GM21390 (cell line): ENCODE results near the gene XPR1.

ENCODE experiments used
- ATAC-seq: cut with Tn5 transposase; IDR thresholded peaks from one replicate; pipeline ENCODE4 v1.9.1; 2021; ENCODE audit not compliant: unreplicated experiment

The XPR1 gene

DNA sequence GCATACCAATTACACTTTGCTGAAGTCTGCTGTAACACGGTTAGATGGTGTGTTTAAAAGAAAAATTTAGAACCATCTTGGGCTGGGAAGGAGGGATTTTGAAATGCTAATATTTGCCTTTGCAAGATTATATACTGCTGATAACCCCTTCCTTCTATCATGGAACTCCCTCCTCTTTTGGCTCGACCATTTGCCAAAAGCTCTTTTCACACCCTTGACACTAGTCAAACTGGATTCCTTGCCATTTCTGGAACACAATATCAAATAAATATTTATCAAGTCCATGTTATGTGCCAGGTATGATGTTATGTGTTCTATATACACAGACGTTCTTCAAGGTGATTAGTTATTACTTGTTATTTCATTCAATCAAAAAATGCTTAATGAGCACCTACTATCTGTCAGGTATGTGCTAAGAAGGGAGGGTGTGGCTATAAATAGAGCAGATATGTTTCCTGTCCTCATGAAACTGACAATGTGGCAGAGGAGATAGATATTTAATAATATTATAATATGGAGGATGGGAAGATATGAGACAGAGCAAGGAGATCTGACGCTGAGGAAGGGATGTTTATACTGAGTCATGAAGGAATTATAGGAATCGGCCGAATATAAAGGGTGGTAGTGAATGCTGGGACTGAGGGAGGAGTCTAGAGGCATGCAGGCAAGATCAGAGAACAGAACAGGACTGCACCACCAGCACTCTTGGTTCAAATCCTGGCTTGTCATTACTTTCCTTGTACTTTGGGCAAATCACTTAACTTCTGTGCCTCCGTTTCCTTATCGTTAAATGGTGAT is 16.1 kb upstream of the XPR1 start:
- no peak for ATAC-seq

DNA sequence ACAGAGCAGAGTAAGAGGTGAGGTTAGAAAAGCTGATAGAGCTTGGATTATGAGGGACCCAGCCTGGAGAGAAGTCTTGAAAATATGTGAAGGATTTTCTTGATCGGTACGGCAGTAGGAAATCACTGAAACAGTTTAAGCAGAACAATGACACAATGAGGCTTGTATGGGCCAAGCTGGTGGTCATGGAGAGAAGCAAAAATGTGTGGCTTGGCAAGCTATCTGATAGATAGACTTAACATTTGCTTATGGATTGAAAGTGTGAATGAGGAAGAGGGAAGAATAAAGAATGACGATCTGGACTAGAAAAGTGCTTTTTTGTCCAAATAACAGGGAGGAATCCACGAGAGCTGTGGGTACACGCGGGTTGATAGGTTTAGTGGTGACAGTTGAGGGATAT is 15.4 kb upstream of the XPR1 start:
- no peak for ATAC-seq

DNA sequence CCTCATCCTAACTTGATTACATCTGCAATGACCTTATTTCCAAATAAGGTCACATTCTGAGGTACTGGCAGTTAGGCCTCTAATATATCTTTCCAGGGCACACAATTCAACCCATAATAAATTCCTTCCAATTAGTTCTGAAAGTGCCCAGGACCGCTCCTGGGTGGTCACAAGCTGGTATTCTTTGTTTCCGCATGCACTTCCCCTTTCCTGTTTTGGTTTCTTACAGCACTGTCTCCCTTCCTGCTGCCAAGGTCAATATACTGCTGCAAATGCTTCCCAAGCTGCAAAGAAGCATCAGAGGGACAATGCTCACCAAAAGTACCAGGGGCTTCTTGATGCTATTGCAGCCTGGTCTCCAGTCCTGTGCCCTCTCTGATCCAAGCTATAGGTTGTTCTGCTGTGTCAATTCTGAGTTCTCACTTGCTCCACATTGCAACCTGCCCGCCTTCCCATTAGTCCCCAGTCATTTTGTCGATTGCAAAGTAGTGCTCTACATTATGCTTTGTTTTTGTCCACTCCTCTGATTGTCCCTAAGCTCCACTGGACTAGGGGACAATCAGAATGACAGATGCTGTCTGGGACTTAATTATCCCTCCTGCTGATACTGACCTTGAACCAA is 13.9 kb upstream of the XPR1 start:
- ATAC-seq: no peak

DNA sequence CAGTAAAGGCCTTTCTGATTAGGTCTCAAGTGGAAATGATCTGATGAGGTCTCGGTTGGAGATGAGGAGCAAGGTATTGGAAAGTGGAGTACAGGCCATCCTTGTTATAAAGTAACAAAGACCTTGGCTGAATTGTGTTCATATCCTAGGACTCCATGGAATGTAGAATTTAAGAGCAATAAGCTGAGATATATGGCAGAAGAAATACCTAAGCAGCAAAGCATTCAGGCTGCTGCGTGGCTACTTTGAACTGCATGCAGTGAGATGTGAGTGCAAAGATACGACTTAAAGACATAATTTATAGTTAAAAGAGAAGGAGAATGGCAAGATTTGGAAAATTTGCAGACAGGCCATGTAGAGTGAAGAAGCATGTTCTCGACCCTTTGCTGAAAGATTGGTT is 11.2 kb upstream of the XPR1 start:
- no peak for ATAC-seq

DNA sequence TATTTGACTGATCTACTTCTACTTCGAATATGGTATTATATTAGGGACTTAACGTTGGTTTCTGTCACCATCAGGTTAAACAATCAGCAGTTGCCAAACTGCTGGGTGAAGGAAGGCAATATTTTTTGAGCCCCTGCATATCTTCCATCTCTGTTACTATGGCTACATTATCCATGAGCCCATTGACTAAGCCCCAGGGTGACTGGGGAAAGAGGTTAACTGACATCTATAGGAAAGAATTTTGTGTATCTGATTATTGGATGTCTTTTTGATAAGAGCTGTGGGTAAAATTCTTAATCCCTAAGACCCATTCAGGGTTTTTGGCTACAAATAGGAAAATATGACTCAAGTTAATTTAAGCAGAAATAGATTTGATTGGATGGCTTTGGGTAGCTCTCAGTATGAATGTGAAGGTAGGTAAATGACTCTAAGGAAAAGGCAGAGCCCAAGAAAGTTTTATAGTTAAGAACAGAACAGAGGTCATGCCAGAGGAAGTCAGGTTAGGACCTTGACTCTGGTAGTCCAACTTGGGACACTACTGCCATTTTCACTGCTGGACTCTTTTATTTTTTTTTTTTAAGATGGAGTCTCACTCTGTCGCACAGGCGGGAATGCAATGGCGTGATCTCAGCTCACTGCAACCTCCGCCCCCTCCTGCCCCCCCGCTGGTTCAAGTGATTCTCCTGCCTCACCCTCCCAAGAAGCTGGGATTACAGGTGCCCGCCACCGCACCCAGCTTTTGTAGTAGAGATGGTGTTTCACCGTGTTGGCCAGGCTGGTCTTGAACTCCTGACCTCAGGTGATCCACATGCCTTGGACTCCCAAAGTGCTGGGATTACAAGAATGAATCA is 8.9 kb upstream of the XPR1 start:
- no peak for ATAC-seq

DNA sequence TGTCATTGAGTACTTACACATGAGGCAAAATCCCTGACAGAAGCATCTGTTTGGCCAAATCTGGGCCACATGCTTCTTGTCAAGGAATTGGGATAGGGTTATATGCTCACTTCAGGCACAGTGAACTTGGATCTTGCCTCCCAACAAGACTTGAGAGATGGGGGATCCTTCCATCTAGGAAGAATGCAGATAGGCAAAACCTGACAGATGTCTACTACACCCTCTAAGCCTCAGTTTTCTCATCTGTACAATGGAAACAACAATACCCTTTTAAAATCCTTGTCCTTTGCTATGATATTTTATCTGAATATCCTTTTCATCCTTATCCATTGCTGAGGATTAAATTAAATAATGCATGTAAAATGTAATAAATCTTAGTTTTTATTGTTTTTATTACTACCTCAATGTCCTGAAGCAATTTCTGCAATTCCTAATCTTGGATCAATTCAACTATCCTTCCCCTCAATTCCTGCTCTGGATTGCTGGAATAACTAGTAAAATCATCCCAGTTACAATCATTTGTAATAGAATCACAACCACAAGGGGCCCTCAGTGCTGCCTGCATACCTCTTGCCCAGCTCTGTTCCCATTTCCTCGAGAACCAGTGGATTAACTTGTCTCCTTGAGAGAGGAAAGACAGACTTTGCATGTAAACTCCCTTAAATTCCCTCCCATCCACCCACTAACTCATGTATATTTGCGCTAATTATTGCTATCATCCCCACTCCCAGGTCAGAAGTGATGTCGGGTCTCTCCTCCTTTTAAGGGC is 8.1 kb upstream of the XPR1 start:
- no peak for ATAC-seq

DNA sequence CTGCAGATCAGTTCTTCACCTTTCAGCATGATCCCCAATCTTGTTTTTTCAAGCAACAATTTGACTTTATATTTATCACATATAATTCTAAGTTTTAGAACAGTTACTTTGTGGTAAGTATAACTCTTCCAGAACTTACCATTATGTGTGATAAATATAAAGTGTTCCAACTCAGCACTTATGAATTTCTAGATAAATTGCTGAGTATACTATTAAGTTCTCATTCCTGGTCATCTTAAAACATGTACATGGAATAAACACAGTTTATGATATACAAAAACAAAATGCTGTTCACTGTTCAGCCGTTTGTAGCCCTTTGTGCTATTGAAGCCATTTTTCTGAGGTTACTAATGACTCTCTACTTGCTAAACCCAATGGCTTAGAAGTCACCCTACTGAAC is 5.1 kb upstream of the XPR1 start:
- no peak for ATAC-seq

DNA sequence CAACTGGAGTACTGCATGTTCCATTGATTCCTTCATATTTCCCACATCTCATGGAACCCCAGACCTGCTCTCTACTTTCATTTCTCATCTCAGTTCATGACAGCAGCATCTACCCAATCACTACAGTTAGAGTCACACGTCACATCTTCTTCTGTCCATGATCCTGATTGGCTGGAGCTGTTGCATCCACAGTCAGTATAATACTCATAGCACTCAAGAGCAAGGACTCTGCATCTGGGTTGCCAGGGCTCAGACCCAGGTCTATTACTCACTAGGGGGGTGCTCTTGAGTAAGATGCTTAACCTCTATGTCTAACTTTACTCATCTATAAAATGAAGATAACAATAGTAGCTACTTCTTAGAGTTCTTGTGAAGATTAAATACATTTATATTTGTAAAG is 4.4 kb upstream of the XPR1 start:
- ATAC-seq: no peak

DNA sequence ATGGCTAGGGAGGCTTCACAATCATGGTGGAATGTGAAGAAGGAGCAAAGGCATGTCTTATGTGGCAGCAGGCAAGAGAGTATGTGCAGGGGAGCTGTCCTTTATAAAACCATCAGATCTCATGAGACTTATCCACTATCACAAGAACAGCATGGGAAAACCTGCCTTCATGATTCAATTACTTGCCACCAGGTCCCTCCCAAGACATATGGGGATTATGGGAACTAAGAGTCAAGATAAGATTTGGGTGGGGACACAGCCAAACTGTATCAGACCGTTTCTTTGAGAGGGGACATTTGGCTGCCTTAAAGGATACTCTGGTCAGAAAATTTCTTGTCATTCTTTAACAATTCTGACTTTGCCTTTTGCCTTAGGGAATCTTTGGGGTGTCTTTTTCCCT is 3.2 kb upstream of the XPR1 start:
- ATAC-seq: no peak

DNA sequence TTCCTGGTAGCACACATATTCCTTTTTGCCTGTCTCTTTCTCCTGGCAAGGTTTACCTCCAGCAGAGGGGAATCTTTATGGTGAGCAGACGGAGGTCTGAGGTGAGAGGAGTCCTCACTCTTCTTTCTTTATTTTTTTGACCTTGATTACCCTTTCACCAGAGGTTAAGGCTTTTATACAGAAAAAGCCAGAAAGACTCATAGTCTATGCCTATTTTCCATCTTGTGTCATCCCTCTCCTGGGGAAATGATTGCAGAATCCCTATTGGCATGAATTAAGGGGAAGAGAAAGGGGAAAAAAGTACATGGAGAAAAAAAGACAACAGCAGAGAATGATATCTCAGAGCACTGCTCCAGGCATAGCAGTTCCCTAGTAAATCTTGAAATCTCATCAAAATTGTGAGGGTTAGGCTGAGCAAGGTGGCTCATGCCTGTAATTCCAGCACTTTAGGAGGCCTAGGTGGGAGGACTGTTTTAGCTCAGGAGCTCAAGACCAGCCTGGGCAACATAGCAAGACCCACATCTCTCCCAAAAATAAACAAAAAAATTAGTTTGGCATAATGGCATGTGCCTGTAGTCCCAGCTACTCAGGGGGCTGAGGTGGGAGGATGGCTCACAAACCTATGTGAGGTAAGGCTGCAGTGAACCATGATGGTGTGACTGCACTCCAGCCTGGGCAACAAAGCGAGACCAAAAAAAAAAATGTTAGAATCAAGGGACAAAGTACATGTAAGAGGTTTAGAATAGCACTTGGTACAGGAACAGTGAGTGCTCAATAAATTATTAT is 1.2 kb upstream of the XPR1 start:
- no peak for ATAC-seq

DNA sequence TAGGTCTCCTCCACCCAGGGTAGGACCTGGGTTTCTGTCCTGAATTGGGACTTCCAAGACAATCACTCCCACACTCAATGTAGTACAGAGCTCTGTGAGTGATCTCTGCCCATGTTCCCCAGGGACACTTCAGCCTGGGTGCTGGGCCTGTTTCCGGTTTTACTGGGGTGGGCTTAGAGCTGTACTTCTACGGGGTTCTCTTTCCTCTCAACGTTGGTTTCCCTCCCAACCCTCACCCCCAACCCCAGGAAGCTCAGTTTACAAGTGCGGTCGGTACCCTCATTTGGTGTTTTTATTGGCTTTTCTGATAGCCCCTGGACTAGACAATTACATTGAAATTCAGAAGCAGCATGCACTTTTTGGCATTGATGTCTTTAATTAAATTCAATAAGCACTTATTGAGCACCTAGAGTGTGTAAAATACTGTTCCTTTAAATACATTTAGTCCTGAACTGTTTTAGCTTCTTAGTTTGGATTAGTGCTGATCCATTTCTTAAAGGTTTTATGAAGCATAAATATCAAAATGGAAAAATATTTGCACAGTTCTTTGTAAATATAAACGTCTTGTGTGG is 542 bp upstream of the XPR1 start:
- ATAC-seq: no peak

DNA sequence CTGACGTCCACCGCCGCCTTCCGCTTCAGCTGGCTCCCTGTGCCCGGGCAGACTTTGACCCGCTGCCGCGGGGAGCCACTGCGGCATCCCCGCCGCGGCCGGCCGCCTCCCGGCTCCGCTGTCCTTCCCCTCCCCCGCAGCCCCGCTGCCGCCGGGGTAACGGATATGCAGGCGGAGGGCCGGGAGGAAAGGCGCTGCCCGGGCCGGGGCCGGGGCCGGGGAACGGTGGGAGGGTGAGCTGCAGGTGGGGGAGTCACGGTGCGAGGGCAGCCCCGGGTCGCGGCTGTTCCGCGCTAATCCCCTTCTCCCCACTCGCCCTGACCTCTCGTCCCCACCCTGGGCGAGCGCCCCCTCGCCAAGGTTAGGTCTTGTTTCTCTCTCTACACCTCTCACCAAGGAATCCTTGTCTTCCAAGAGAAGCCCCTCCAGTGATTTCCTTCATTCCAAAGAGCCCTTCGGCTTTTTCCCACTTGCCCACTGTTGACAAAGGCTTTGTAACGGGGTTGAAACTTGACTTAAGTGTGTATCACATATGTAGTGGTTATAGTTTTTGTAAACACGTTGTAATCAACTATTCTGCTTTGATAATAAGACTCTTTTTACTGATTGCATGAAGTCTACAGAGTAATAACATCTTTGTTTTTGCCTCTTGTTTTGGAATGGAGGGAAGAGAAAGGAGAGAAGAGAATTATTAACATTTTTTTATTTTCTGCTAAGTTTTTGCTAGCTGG is 669 bp downstream of the XPR1 start:
- peak; percentile 41 for ATAC-seq

DNA sequence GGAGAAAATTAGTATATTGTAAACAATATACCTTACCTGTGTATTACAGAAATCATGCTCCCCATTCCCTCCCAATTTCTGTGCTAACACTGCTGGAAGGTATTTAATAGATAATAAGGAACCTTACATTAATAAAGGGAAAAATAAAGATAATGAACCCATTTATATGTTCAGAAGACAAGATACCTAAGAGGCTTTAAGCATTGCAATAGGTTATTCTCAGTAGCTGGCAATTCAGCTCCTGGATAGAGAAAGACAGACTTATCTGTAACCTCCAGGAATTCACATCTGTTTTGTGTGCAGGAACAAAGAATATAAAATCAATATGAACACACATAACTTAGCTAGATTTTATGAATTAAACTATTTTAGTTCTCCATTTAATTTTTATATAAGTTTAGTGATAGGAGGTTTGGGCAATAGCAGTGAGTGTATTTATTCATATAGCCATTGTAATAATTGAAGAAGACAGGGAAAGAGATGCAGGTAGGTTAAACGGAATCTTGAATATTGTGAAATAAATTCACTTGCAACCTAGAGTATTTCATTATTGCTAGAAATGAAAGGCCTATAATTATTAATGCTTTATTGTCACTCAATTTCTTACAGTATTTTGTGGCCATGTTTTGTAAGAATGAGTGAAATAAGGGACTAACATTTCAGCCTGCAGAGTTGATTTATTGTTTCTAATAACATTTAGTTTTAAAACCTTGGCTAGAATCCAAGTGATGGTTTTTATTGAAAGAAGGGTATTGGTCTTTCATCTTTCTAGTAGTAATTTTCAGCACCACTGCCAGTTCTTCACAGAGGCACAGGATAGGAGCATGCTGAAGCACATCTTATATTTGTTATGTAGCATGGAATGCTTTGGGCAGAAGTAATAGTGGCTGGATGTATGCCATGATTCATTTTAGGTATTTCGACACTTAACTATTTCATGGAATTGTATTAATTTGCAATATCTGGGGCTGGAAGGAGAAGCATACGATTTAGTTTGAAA is 1.5 kb downstream of the XPR1 start:
- ATAC-seq: no peak

DNA sequence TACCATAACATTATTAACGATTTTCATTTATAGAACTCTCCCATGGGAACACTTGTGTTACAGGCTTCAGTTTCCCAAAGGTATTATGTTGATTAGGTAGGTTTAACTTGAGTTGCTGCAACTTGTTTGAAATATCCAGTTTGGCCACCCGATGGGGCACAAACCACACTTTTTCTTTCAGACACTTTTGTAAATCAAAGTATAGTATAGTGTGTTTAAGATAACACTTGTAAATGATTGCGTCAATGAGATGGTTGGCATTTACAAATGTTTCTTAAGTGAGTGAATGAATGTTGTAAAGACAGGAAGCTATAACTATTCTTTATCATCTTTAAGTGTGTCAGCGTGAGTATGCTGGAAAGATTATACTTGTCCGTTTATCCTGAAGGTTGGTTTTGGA is 4.3 kb downstream of the XPR1 start:
- ATAC-seq: no peak

DNA sequence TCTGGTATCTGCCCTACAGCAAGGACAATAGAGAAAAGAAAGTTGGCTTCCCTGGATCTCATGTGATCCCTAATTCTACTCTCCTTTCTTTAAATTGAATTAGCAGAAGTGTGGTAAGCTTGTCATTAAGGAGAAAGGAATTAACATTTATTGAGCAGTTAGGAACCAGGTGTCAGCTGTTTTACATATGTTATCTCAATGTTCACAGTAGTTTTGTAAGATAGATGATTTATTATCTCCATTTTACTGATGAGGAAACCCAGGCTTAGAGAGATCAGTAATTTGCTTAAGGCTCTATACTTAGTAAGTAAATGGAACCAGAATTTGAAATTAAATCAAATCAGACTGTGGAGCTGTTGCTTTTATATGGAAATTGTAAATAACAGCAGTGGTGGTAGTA is 8.0 kb downstream of the XPR1 start:
- no peak for ATAC-seq

DNA sequence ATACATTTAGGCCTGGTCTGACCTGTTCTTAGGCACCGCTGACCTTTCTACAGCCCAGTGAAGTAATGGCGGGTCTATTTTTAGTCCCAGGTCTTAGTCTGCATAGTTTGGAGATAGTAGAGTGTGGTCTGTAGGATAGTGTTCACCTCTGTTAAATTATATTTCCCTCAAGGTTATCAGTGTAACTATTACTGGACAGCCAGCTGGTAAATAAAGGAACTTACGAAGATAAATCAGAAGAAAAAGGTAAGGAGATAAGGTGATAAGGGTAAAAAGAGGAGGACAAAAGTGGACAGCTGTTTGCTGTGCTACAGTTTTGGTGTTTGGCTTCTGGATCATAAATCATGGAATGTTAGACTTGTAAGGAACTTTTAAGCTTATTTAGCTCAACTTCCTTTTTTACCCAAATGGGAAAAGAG is 8.7 kb downstream of the XPR1 start:
- no peak for ATAC-seq

DNA sequence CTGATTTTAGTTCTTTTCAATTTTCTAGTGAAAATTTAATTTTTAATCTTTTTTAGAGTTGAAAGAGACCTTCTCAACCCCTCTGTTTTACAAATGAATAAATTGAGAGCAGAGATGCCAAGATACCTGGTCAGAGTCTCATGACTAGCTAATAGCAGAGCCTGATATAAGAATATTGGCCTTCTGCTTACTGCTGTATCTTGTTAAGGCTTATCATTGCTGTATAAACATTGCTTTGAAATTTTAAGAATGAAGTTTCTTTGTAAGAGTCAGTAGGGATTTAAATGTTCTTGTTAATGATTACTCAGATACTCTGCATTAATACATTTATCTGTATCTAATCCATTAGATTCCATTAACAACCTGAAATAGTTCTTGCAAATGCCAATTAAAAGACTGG is 9.8 kb downstream of the XPR1 start:
- no peak for ATAC-seq

DNA sequence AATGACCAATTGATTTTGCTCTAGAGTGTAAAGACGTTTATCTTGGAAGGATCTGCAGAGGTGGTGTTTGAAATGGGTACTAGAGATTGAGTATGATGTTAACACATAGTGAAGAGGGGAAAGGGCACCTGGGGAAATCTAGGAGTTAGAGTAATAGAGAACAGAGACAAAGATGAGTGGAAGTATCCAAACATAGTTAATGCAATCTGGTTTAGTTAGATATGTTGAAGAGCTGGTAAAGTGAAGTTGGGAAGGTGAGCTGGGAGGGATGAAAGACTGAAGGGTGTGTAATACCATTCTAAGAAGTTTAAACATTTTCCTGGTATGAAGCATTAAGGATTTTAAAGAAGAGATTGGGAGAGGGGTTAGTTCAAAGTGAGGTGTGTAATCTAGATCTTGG is 11.0 kb downstream of the XPR1 start:
- no peak for ATAC-seq
